Endometrial microvascular endothelial cells (primary cell): ENCODE results near the gene DLG5. TPM values are rescaled to one million over a fixed set of nuclear protein-coding genes. Genes with fewer than 3 reads are reported as not detected.
"Not testable (repeated sequence)": the region's sequence is repeated elsewhere in the genome, so short reads cannot be mapped to it uniquely, and the experiment has no call there.

ENCODE experiments used
- in situ Hi-C: cut with HindIII; loops from 2 replicates; pipeline ENCODE4 v1.10.0; 2017; ENCODE audit warnings: low sequenced_read_pairs, low pct_unique_long_range_greater_than_20kb; ENCODE audit errors: inconsistent ontology term
- total RNA-seq: library from RNA; depleted of rRNA; stranded (reverse); fragments of >200 nt; gene quantifications from one replicate; pipeline ENCODE4 v1.2.3, GENCODE V29; 2015; ENCODE audit errors: inconsistent ontology term

Gene DLG5
- total RNA-seq, 1 donor from 2014 or later = 5.1 TPM

GRCh38 chr10:77795426-77796055 is 131.0 kb downstream of the DLG5 start:
- in situ Hi-C loops = no loop called here

DNA sequence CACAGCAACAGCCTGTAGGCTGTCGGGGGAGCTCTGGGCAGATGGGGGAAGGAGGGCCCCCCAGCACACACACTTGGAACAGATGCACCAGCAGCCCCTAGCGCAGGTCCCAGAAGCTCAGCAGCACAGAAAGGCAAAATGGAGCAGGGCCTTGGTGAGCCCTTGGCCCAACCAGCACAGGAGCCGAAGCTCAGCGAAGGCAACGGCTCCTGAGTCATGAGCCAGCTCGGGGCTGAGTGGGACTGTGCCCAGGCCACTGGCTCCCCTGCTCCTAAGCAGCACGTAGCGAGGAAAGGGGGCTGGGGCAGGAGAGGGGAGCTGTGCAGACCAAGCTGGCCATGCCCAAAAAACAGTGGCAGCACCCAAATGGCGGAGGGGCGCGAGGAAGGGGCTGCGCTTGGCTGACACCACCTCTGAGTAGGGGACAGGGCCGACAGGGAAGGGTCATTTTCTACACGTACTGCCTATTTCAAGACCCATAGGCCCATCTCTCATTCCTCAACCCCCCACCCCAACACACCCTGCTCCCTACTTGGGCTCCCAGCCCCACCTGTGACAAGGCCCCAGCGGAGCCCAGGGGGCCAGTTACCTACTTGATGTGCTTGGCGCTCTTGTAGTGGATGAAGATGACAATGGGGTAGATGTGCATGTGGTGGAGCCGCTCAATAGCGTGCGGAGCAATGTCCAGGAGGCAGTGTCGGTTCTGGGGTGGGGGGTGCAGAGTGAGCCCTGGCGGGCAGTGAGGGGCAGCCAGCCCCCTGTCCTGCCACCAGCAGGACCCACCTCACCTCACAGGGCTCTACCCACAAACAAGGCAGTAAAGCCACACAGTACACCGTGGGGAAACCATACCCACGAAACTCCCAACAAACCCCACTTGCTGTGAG is 132.1 kb downstream of the DLG5 start:
- in situ Hi-C loops = no loop called here

- in situ Hi-C loops = no loop called here
These were observed 132.7 kb downstream of the DLG5 start for GRCh38 chr10:77793831-77794230.

GRCh38 chr10:77792155-77792554 is 134.4 kb downstream of the DLG5 start:
- in situ Hi-C loops = no loop called here

DNA sequence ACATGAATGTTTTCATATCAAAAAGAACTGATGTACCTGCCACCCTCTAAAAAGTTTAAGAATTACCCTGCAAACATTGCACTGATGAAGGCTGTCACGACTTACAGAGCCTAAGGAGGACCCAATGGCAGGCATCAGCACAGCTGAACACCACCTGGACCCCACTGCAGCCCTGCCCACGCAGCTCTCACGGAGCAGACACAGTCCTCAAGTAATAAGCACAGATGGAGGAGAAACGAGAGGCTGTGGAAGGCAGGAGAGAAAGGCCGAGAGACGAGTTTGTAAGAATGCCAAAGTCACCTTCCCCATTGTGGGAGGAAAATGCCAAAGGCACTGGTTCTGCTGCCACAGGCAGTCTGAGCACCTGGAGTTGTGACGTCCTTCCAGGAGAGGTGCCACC is 135.0 kb downstream of the DLG5 start:
- in situ Hi-C loops = no loop called here

DNA sequence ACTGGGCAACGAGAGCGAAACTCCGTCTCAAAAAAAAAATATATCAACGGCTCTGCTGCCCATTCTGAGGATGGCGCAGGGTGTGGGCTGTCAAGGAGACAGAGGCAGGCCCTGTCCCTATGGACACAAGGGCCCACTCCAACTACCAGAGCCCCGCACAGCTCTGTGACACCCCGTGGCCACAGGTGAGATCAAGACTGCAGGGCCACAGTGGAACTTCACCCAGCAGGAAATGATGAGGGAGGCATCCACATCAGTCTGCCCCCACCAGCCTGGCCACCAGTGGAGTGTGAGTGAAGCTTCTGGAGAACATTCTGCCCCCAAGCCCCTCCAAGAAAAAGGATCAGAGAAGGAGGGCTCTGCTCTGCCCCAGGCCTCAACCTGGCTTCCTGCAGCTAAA is 136.7 kb downstream of the DLG5 start:
- in situ Hi-C loops = no loop called here

GRCh38 chr10:77789016-77789415 is 137.5 kb downstream of the DLG5 start:
- in situ Hi-C loops = no loop called here

- in situ Hi-C loops = no loop called here
These were observed 138.0 kb downstream of the DLG5 start for GRCh38 chr10:77788496-77789010.

- in situ Hi-C loops = no loop called here
These were observed 139.1 kb downstream of the DLG5 start for GRCh38 chr10:77787440-77787839.

GRCh38 chr10:77784856-77785255 is 141.7 kb downstream of the DLG5 start:
- in situ Hi-C loops = no loop called here

- in situ Hi-C loops = no loop called here
These were observed 144.1 kb downstream of the DLG5 start for GRCh38 chr10:77782328-77783061.

DNA sequence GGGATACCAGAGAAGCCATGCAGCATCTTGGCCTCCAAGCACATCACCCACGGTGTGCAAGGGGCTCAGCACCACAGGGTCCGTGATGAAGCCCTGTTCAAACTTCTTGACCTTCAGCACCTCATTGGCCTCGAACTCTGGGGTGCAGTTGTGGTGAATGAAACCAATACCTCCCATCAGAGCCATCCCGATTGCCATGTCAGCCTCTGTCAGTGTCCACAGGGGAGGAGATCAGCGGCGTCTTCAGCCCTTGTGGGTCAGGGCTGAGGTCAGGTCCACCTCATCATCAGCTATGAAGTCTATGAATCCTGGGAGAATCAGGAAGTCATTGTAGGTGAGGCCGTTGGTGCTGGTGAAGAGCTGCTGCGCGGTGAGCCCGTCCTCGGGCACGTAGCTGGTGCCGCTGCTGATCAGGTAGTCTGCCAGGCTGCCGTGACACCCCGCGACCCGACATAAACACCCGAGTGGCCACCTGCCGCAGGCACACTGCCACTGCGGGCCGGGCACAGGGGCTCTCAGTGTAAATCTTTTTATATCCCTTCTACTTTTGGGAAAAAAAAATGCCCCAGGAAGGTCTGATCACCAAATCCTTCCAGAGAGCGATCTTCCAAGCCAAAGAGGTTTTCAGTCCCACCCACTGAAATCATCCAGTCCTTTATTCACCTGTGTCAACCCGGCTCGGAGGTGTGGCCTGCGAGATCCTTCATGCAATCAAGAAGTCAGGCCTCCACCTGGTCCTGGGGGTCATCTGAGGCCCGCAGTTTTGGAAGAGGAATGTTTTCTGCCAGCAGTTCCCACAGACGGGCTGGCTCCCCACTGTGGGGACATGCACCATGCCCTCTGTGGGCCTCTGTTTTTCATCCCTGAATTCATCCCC is 144.9 kb downstream of the DLG5 start:
- in situ Hi-C loops = no loop called here

DNA sequence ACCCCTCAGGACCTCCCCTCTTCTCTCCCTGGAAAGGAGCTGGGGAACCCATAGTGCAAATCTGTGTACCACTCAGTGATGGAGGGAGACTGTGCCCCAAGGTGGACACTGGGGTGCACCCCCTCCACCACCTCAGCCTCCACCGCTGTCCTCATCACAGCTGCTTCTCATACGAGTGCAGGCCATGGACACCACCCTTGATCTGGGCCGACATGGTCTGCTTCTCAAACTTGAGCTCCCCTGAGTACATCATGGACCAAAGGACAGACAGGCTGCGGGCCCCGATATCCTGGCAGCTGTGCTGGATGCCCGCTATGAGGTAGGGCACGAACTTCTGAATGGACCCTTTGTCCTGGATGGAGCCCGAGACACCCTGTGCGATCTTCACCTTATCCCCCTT is 146.4 kb downstream of the DLG5 start:
- in situ Hi-C loops = no loop called here

- in situ Hi-C loops = no loop called here
These were observed 150.1 kb downstream of the DLG5 start for GRCh38 chr10:77776487-77776886.

DNA sequence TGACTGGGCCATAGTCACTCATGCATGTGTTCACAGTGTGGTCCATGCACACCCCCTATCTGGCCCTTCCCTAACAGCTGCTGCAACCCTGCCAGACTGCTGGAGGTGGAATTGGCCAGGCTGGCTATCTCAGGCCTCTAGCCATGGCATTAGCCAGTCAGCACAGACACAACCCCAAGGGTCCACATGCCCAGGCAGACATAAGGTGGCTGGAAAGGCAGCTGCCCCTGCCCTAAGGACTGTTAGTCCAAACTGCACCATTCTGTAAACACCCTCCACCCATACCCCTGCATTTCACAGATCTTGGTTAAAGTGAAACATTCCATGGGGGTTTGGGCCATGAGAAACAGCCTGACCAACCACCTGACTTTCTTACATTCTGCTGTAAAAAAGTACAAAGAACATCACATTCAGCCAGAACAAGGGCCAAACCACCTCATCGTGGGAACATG is 151.6 kb downstream of the DLG5 start:
- in situ Hi-C loops = no loop called here

DNA sequence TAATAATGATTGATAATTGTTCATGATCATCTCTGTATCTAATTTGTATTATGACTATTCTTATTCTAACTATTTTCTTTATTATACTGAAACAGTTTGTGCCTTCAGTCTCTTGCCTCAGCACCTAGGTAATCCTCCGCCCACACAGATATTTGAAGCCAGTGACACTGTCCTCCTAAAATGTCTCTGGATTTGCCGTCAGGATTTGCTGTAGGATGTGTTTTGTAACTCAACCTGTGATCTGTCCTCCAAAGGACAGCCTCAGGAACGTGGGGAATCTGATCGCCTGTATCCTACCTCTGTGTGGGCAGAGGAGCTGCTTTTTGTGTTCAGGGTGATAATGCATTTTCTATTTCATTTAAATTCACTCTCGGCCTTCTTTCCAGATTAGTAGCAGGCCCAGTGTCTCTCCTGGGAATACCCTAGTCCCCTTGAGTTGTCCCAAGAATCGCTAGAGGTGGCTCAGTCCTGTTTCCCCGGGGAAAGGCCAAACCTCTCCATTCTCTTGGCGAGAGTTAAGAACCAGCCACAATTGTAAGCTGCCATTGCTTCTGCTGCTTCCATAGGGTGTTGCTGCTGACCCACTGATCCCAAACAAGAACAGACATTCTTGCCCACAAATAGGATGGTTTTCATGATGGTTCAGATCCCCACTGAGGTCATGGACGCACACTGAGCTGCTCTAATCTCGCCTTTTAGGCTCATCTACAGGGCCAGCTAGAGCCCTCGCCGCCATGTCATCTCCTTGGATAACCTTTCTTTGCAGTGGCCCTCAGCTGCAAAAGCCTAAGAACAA is 152.7 kb downstream of the DLG5 start:
- in situ Hi-C loops = no loop called here

- in situ Hi-C loops = not testable (repeated sequence)
These were observed 153.5 kb downstream of the DLG5 start for GRCh38 chr10:77772852-77773600.
